ENCODE results near the gene EMSY.
A peak's percentile ranks its signal among the peaks of the same experiment; 100 is the strongest.

The EMSY gene

DNA sequence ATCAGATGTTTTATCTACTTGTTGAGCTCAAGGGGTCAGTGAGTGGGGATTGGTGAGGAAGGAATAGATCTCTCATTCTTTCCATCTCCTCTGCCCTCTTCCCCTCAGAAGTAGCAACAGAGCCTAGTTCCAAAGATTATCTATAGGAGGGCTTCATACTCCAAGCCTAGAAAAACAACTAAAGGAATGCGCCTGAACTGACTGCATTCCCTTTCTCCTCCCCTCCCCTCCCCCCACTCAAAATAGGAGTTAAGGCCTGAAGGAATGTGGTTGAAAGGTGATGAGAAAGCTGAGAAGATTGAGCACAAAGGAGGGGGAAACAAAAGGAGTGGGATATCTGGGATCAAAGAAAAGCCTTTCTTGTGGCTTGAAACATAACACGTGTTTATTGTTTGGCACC is 10.5 kb downstream of the EMSY start:
- TF ChIP-seq, protein P1, sequence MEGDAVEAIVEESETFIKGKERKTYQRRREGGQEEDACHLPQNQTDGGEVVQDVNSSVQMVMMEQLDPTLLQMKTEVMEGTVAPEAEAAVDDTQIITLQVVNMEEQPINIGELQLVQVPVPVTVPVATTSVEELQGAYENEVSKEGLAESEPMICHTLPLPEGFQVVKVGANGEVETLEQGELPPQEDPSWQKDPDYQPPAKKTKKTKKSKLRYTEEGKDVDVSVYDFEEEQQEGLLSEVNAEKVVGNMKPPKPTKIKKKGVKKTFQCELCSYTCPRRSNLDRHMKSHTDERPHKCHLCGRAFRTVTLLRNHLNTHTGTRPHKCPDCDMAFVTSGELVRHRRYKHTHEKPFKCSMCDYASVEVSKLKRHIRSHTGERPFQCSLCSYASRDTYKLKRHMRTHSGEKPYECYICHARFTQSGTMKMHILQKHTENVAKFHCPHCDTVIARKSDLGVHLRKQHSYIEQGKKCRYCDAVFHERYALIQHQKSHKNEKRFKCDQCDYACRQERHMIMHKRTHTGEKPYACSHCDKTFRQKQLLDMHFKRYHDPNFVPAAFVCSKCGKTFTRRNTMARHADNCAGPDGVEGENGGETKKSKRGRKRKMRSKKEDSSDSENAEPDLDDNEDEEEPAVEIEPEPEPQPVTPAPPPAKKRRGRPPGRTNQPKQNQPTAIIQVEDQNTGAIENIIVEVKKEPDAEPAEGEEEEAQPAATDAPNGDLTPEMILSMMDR (IDR thresholded peaks at IDR 0.05; ENCODE audit: poor library complexity, severe bottlenecking): no peak
- Histone ChIP-seq H3K4me1 (ENCODE audit: insufficient read depth, poor library complexity, severe bottlenecking) (peaks cover 3% of the 10 kb centered on the region), H3K27ac (ENCODE audit: poor library complexity, severe bottlenecking) (no peak overlapping the region), H3K36me3 (ENCODE audit: low read depth) (peaks cover 64% of the 10 kb centered on the region), H3K27me3 (ENCODE audit: insufficient read depth, poor library complexity, severe bottlenecking) (no peaks in the 10 kb centered on the region), H3K4me3 (ENCODE audit: severe bottlenecking) (no peak overlapping the region), H3K9me3 (ENCODE audit: severe bottlenecking) (no peaks in the 10 kb centered on the region)
- ATAC-seq (ENCODE audit: low read depth) (no peak), DNase-seq (ENCODE audit: low spot score) (no peak)

DNA sequence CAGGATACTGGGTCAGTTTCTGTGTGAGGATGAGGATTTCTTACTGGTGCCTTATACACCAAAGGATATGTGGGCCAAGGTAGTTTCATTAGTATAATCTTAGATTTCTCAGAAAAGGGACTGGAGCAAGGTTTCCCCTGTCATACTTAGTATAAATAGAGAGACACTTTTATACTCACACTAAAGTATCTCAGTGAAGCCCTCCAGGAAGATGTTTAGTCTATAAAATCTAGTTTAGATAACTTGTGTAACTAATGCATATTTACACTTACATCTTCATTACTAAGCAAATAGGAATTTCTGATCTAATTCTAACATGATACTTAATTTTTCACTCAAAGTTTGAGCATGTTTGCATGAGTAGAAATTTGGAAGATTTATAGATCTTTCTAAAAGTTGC is 11.1 kb downstream of the EMSY start:
- Histone ChIP-seq H3K4me3 (ENCODE audit: severe bottlenecking) (no peak overlapping the region), H3K4me1 (ENCODE audit: insufficient read depth, poor library complexity, severe bottlenecking) (peaks cover 3% of the 10 kb centered on the region), H3K9me3 (ENCODE audit: severe bottlenecking) (no peaks in the 10 kb centered on the region), H3K36me3 (ENCODE audit: low read depth) (peaks cover 70% of the 10 kb centered on the region), H3K27me3 (ENCODE audit: insufficient read depth, poor library complexity, severe bottlenecking) (no peaks in the 10 kb centered on the region), H3K27ac (ENCODE audit: poor library complexity, severe bottlenecking) (no peak overlapping the region)
- TF ChIP-seq, protein P1 (IDR thresholded peaks at IDR 0.05; ENCODE audit: poor library complexity, severe bottlenecking): no peak
- ATAC-seq (ENCODE audit: low read depth) (no peak), DNase-seq (ENCODE audit: low spot score) (no peak)

DNA sequence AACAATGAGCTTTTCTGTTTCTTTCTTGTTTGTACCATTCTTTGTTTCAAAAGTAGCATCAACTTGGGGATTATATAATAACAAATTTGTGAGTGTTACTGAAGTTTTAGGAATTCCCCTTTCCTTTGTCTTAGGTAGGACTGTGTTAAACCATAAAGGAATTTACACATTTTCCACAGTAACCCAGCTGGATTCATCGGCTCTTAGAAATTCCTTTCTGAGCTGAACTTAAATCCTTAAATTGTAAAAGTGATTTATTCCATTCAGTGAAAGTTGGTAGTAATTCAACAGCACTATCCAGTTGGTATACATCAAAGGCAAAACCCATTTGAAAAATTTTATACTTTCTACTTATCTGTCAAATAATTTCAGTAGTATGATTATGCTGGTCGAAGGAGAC is 11.8 kb downstream of the EMSY start:
- Histone ChIP-seq H3K9me3 (ENCODE audit: severe bottlenecking) (no peaks in the 10 kb centered on the region), H3K4me1 (ENCODE audit: insufficient read depth, poor library complexity, severe bottlenecking) (peaks cover 3% of the 10 kb centered on the region), H3K36me3 (ENCODE audit: low read depth) (peaks cover 69% of the 10 kb centered on the region), H3K4me3 (ENCODE audit: severe bottlenecking) (no peak overlapping the region), H3K27me3 (ENCODE audit: insufficient read depth, poor library complexity, severe bottlenecking) (no peaks in the 10 kb centered on the region), H3K27ac (ENCODE audit: poor library complexity, severe bottlenecking) (no peak overlapping the region)
- ATAC-seq (ENCODE audit: low read depth) (no peak), DNase-seq (ENCODE audit: low spot score) (no peak)
- TF ChIP-seq, protein P1 (IDR thresholded peaks at IDR 0.05; ENCODE audit: poor library complexity, severe bottlenecking): no peak

DNA sequence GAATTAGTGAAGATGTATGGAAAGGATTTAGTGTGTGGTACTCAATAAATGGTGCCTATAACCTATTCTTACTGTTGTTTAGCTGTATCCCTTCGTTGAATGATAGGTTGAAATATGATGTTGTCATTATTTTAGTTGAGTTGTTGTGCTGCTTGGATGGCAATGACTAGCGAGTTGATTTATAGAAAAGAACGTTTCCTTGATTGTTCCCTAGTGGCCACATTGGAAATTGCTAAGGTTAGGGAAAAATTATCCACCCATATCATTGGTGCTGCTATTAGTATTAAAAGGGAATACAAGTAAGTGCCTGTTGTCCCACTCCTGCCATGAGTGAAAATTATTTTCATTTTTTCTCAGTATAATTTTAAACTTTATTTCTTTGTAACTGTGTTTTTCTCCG is 14.5 kb downstream of the EMSY start:
- Histone ChIP-seq H3K9me3 (ENCODE audit: severe bottlenecking) (no peaks in the 10 kb centered on the region), H3K4me3 (ENCODE audit: severe bottlenecking) (no peak overlapping the region), H3K27ac (ENCODE audit: poor library complexity, severe bottlenecking) (no peak overlapping the region), H3K4me1 (ENCODE audit: insufficient read depth, poor library complexity, severe bottlenecking) (peaks cover 3% of the 10 kb centered on the region), H3K27me3 (ENCODE audit: insufficient read depth, poor library complexity, severe bottlenecking) (no peaks in the 10 kb centered on the region), H3K36me3 (ENCODE audit: low read depth) (peaks cover 50% of the 10 kb centered on the region)
- TF ChIP-seq, protein P1 (IDR thresholded peaks at IDR 0.05; ENCODE audit: poor library complexity, severe bottlenecking): peak; percentile 40
- ATAC-seq (ENCODE audit: low read depth): no peak
- no peak for DNase-seq (ENCODE audit: low spot score)

DNA sequence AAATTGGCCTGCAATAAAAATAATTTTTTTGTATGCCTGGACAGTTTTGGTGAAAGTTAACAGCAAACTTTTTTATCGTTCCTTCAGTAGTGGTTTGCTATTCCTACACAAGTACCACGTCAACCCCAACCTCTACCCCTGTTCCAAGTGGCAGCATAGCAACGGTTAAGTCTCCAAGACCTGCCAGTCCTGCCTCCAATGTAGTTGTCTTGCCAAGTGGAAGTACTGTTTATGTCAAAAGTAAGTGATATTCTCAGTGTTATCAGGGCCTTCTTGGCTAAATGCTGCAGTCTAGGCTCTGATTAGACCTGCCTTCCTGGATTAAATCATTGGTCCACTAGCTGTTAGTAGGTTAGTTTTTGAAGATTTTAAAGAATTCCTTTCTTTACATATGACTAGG is 15.0 kb downstream of the EMSY start:
- H3K4me1 ChIP-seq (ENCODE audit: insufficient read depth, poor library complexity, severe bottlenecking): peaks cover 3% of the 10 kb centered on the region
- H3K9me3 ChIP-seq (ENCODE audit: severe bottlenecking): no peaks in the 10 kb centered on the region
- H3K36me3 ChIP-seq (ENCODE audit: low read depth): peaks cover 54% of the 10 kb centered on the region
- DNase-seq (ENCODE audit: low spot score): no peak
- no peaks in the 10 kb centered on the region for H3K27me3 ChIP-seq (ENCODE audit: insufficient read depth, poor library complexity, severe bottlenecking)
- TF ChIP-seq, protein P1 (IDR thresholded peaks at IDR 0.05; ENCODE audit: poor library complexity, severe bottlenecking): no peak
- no peak for ATAC-seq (ENCODE audit: low read depth)
- no peak overlapping the region for H3K4me3 ChIP-seq (ENCODE audit: severe bottlenecking)
- H3K27ac ChIP-seq (ENCODE audit: poor library complexity, severe bottlenecking): no peak overlapping the region

All from RWPE2 (cell line).